WTC11 (cell line): Measurements from ENCODE around the gene NME5. TPM values are rescaled to one million over a fixed set of nuclear protein-coding genes. Genes with fewer than 3 reads are reported as not detected.

ENCODE experiments used
- ATAC-seq: fragments of 200-7000 bp; cut with Tn5 transposase; 2 replicates; pipeline ENCODE4 v1.10.0; 2021; ENCODE audit warnings: mild to moderate bottlenecking, moderate library complexity
- CTCF ChIA-PET: fragments of 300-600 bp; sonication (Branson Sonifier 250); formaldehyde crosslinking; loops from one replicate; lab custom pipeline; 2021; ENCODE audit warnings: antibody characterized with exemption; lab: Charles Lee
- POLR2A ChIA-PET: fragments of 350-600 bp; sonication (Branson Sonifier 250); formaldehyde crosslinking; loops from one replicate; lab custom pipeline; 2021; ENCODE audit warnings: antibody characterized with exemption; lab: Charles Lee
- DNase-seq: peaks from one replicate; pipeline ENCODE4 v3.0.0; 2021; ENCODE audit warnings: low spot score
- H3K27ac Mint-ChIP-seq: 2 replicates; pipeline ENCODE4 v1.8.0; 2021; ENCODE audit warnings: mixed read lengths
- H3K27me3 Mint-ChIP-seq: 2 replicates; pipeline ENCODE4 v1.8.0; 2021; ENCODE audit warnings: low read depth, mild to moderate bottlenecking, moderate library complexity, mixed read lengths
- H3K36me3 Mint-ChIP-seq: 2 replicates; pipeline ENCODE4 v1.8.0; 2021; ENCODE audit warnings: mixed read lengths
- H3K4me1 Mint-ChIP-seq: 2 replicates; pipeline ENCODE4 v1.8.0; 2022; ENCODE audit warnings: mixed read lengths
- H3K4me3 Mint-ChIP-seq: 2 replicates; pipeline ENCODE4 v1.8.0; 2021; ENCODE audit warnings: mild to moderate bottlenecking, moderate library complexity, mixed read lengths
- H3K9me3 Mint-ChIP-seq: 2 replicates; pipeline ENCODE4 v1.8.0; 2021; ENCODE audit warnings: mixed read lengths
- ATF3 ChIP-seq: sonication (generic); formaldehyde crosslinking; conservative IDR thresholded peaks from 2 replicates; pipeline ENCODE4 v1.8.1; 2022; ENCODE audit warnings: mild to moderate bottlenecking, missing genetic modification reagents
- ATF6 ChIP-seq: sonication (generic); formaldehyde crosslinking; IDR thresholded peaks from 2 replicates; pipeline ENCODE4 v1.8.1; 2023; ENCODE audit warnings: mild to moderate bottlenecking, missing genetic modification reagents
- CTCF ChIP-seq: fragments of 200-600 bp; IDR thresholded peaks from 2 replicates; pipeline ENCODE4 v1.8.0; 2022; ENCODE audit warnings: antibody characterized with exemption
- E2F1 ChIP-seq: sonication (generic); formaldehyde crosslinking; IDR thresholded peaks from 2 replicates; pipeline ENCODE4 v1.8.0; 2022; ENCODE audit warnings: mild to moderate bottlenecking, missing genetic modification reagents
- E2F4 ChIP-seq: sonication (generic); formaldehyde crosslinking; IDR thresholded peaks from 2 replicates; pipeline ENCODE4 v1.8.1; 2022; ENCODE audit warnings: low read depth, mild to moderate bottlenecking, moderate library complexity, missing genetic modification reagents, borderline replicate concordance
- EMX1 ChIP-seq: fragments of 250-450 bp; sonication (Bioruptor Pico); IDR thresholded peaks from 2 replicates; pipeline ENCODE4 v1.8.0; 2021; ENCODE audit warnings: mild to moderate bottlenecking
- ESRRA ChIP-seq: sonication (generic); formaldehyde crosslinking; IDR thresholded peaks from 2 replicates; pipeline ENCODE4 v1.8.1; 2022; ENCODE audit warnings: mild to moderate bottlenecking, missing genetic modification reagents, borderline replicate concordance
- FOXP4 ChIP-seq: sonication (generic); formaldehyde crosslinking; IDR thresholded peaks from 2 replicates; pipeline ENCODE4 v1.8.0; 2022; ENCODE audit warnings: mild to moderate bottlenecking, missing genetic modification reagents
- GTF2I ChIP-seq: fragments of 250-450 bp; sonication (Bioruptor Pico); conservative IDR thresholded peaks from 2 replicates; pipeline ENCODE4 v1.4.0; 2021; ENCODE audit warnings: mild to moderate bottlenecking
- KAT7 ChIP-seq: sonication (generic); formaldehyde crosslinking; IDR thresholded peaks from 2 replicates; pipeline ENCODE4 v1.8.1; 2023; ENCODE audit warnings: missing genetic modification reagents, mild to moderate bottlenecking, borderline replicate concordance
- MAX ChIP-seq: sonication (generic); formaldehyde crosslinking; IDR thresholded peaks from 2 replicates; pipeline ENCODE4 v1.8.0; 2022; ENCODE audit warnings: mild to moderate bottlenecking, missing genetic modification reagents
- SP1 ChIP-seq: sonication (generic); formaldehyde crosslinking; conservative IDR thresholded peaks from 2 replicates; pipeline ENCODE4 v1.8.1; 2022; ENCODE audit warnings: missing genetic modification reagents
- TEAD1 ChIP-seq: sonication (generic); formaldehyde crosslinking; IDR thresholded peaks from 2 replicates; pipeline ENCODE4 v1.8.0; 2022; ENCODE audit warnings: mild to moderate bottlenecking, missing genetic modification reagents
- USF1 ChIP-seq: sonication (generic); formaldehyde crosslinking; IDR thresholded peaks from 2 replicates; pipeline ENCODE4 v1.8.0; 2022; ENCODE audit warnings: mild to moderate bottlenecking, missing genetic modification reagents
- ZNF317 ChIP-seq: sonication (generic); formaldehyde crosslinking; IDR thresholded peaks from 2 replicates; pipeline ENCODE4 v1.8.1; 2023; ENCODE audit warnings: low read depth, mild to moderate bottlenecking, moderate library complexity, missing genetic modification reagents, borderline replicate concordance
- ZNF416 ChIP-seq: fragments of 250-450 bp; sonication (Bioruptor Pico); IDR thresholded peaks from 2 replicates; pipeline ENCODE4 v1.9.0; 2021; ENCODE audit warnings: mild to moderate bottlenecking, inconsistent platforms
- ZNF423 ChIP-seq: fragments of 250-450 bp; sonication (Bioruptor Pico); IDR thresholded peaks from 2 replicates; pipeline ENCODE4 v2.1.2; 2022; ENCODE audit warnings: mild to moderate bottlenecking, moderate library complexity
- ZNF532 ChIP-seq: fragments of 250-450 bp; sonication (Bioruptor Pico); IDR thresholded peaks from 2 replicates; pipeline ENCODE4 v1.9.0; 2021; ENCODE audit warnings: mild to moderate bottlenecking, borderline replicate concordance
- total RNA-seq: library from RNA; stranded (reverse); gene quantifications from 3 replicates; pipeline ENCODE4 v1.2.3, GENCODE V29; 2021

Gene NME5
- total RNA-seq, 1 experiment from 2014 or later: 0.74 TPM

- TF ChIP-seq GTF2I (CRISPR knock-in tag): no peak
- Mint-ChIP-seq H3K4me1 (peaks cover 68% of the 10 kb centered on the region), H3K4me3 (peak overlapping the region; percentile 12; the same call in 1 of the 2 replicates), H3K27me3 (peaks cover 100% of the 10 kb centered on the region), H3K27ac (no peak overlapping the region), H3K36me3 (peaks cover 5% of the 10 kb centered on the region; the same call in 1 of the 2 replicates), H3K9me3 (no peaks in the 10 kb centered on the region)
- no peak for DNase-seq
- ChIA-PET POLR2A (no interaction called here), CTCF (interaction anchor here (3.9 kb wide), 1 partner anchor 13 kb away, joined by 26 read pairs; the partner anchor contains the start of gene WNT8A)
- no peak for ATAC-seq
Observed at GRCh38 chr5:138096363-138096762, 42.9 kb downstream of the NME5 start.

- Mint-ChIP-seq H3K36me3 (peaks cover 3% of the 10 kb centered on the region; the same call in 1 of the 2 replicates), H3K27ac (peak overlapping the region; percentile 30), H3K4me3 (peak overlapping the region; percentile 40), H3K27me3 (peaks cover 100% of the 10 kb centered on the region), H3K9me3 (no peaks in the 10 kb centered on the region), H3K4me1 (peaks cover 77% of the 10 kb centered on the region)
- DNase-seq (peak; percentile 22), ATAC-seq (peak; percentile 74)
- ChIA-PET CTCF (interaction anchor here (0.5 to 3.9 kb wide), 5 partner anchors 12 to 59 kb away, joined by 3 to 26 read pairs (median 5); partner anchors contain the start of gene WNT8A), POLR2A (no interaction called here)
- TF ChIP-seq E2F1 (no peak), E2F4 (CRISPR knock-in tag) (no peak), CTCF (no peak), USF1 (no peak), TEAD1 (CRISPR knock-in tag) (0 out of 2 replicates have a peak, but pooled peaks have one; percentile 41), GTF2I (CRISPR knock-in tag) (no peak), ZNF317 (CRISPR knock-in tag) (no peak), ESRRA (no peak), FOXP4 (CRISPR knock-in tag) (peak; percentile 52; the same call in 1 of the 2 replicates), ZNF416 (CRISPR knock-in tag) (no peak), ZNF532 (no peak), EMX1 (no peak), ATF3 (CRISPR knock-in tag) (no peak), MAX (CRISPR knock-in tag) (no peak), ATF6 (CRISPR knock-in tag) (no peak), KAT7 (no peak), ZNF423 (CRISPR knock-in tag) (peak; percentile 15; the same call in 1 of the 2 replicates), SP1 (0 out of 2 replicates have a peak, but pooled peaks have one; percentile 28)
Observed at GRCh38 chr5:138095100-138095907, 43.9 kb downstream of the NME5 start.
